ENCODE measurements around the gene PHF19.

- TF ChIP-seq CTCF (IDR thresholded peaks at IDR 0.05 in 2 of 3, conservative IDR thresholded peaks at IDR 0.05 in 1 of 3; ENCODE audit: control insufficient read depth in 2 of 3, extremely low read depth in 1 of 3, insufficient read depth in 1 of 3, low read depth in 3 of 3, low read length in 3 of 3) (peak; percentile 12 to 33 (median 25); a peak in 4 of 6 replicates), STAT3 (IDR thresholded peaks at IDR 0.05; ENCODE audit: low read depth, low read length) (no peak), NFXL1 (IDR thresholded peaks at IDR 0.05; ENCODE audit: borderline replicate concordance) (no peak)
Observed at GRCh38 chr9:120877276-120878034, 467 bp upstream of the PHF19 start.

All from GM12878 (cell line).